Measurements from ENCODE around the gene IL4I1. TPM values are rescaled to one million over a fixed set of nuclear protein-coding genes. Genes with fewer than 3 reads are reported as not detected.

IL4I1 gene
- total RNA-seq, 4 donors from 2014 or later, result 0.56 to 0.91 (median 0.73) TPM

DNA sequence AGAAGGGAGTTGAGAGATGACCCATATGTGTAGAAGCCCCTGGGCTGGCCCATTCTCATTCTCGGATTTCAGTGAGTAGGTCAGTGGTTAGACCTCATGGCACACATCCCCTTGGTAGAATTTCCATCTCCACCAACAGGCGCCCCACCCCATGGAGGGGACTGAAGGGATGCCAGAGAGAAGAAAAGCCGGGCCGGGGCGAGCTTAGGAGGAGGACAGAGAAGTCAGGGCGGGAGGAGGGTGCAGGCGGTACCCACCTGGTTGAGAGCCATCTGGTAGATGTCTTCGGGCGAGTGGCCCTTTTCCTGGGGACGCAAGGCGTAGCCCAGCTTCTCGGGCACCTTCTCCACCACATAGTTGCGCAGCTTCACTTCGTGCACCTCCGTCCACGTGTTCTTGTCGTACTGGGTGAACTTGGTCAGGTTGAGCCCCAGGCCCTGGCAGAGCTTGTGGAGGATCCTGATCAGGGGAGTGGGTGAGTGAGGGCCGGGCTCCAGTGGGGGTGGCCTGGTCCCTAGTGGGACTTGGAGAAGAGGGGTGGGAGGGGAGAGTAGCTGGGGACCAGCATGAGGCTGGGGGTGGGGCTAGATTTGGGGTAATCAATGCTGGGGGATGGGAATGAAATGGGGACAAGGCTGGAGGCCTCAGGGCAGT is 2.5 kb downstream of the IL4I1 start:
- Histone ChIP-seq H3K9me3 (no peaks in the 10 kb centered on the region), H3K27ac (no peak overlapping the region), H3K4me3 (no peak overlapping the region), H3K4me1 (peaks cover 13 to 45% (median 19%) of the 10 kb centered on the region in 3 donors), H3K27me3 (peaks cover 0 to 21% (median 0%) of the 10 kb centered on the region in 4 donors), H3K36me3 (no peaks in the 10 kb centered on the region)
- no peak for DNase-seq
- intact Hi-C loops (cut with DNase I), result no loop called here
- TF ChIP-seq POLR2A (IDR thresholded peaks at IDR 0.05), result no peak
- TF ChIP-seq, protein P1, sequence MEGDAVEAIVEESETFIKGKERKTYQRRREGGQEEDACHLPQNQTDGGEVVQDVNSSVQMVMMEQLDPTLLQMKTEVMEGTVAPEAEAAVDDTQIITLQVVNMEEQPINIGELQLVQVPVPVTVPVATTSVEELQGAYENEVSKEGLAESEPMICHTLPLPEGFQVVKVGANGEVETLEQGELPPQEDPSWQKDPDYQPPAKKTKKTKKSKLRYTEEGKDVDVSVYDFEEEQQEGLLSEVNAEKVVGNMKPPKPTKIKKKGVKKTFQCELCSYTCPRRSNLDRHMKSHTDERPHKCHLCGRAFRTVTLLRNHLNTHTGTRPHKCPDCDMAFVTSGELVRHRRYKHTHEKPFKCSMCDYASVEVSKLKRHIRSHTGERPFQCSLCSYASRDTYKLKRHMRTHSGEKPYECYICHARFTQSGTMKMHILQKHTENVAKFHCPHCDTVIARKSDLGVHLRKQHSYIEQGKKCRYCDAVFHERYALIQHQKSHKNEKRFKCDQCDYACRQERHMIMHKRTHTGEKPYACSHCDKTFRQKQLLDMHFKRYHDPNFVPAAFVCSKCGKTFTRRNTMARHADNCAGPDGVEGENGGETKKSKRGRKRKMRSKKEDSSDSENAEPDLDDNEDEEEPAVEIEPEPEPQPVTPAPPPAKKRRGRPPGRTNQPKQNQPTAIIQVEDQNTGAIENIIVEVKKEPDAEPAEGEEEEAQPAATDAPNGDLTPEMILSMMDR (IDR thresholded peaks at IDR 0.05), result no peak
- 84 to 93% methylated on average over 3 to 16 of the region's 18 CpGs for WGBS, 2 donors

DNA sequence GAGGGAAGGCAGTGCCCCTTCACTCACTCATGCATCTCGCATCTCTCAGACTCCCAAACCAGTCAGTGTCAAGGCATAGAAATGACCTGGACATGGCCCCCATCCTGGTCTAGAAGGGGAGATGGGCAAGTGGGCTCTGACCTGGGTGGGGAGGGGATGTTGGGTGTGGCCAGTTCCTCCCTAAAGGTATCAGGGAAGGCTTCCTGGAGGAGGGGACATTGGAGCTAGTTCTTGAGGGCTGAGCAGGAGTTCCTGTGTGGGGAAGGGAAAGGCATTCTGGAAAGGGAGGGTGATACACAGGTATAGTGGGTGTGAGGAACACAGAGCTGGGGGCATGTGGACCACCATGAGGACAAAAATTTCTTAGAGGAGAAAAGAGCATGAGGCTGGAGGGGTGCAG is 4.0 kb downstream of the IL4I1 start:
- DNase-seq, result no peak
- no peak for TF ChIP-seq POLR2A (IDR thresholded peaks at IDR 0.05)
- TF ChIP-seq, protein P1 (IDR thresholded peaks at IDR 0.05), result no peak
- H3K4me1 ChIP-seq, result peaks cover 13 to 43% (median 18%) of the 10 kb centered on the region in 3 donors
- H3K27ac ChIP-seq, result no peak overlapping the region
- H3K4me3 ChIP-seq, result no peak overlapping the region
- peaks cover 0 to 10% (median 0%) of the 10 kb centered on the region in 3 donors for H3K36me3 ChIP-seq
- H3K9me3 ChIP-seq, result no peaks in the 10 kb centered on the region
- peaks cover 0 to 21% (median 0%) of the 10 kb centered on the region in 4 donors for H3K27me3 ChIP-seq
- WGBS, 2 donors, result 78% methylated on average over 1 of the region's 1 CpG; no CpG with 5 or more reads in 1 of the 2 donors
- intact Hi-C loops (cut with DNase I), result no loop called here

DNA sequence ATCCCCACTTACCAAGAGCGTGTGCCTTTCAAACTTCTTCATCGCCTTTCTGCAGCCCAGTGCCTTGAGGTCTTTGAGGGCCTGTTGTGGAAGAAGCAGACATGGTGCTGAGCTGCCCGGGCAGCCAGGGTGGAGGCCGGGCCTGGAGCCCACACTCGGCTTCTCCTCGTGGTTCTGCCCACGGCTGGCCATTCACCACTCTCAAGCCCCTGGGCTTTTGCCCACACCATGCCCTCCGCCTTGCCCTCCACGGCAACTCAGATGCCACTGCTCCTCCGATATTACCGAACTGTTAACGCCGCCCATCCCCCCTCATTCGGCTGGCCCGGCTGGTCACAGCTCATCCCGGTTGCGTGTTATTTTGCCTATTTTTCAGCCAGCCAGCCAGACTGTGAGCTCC is 5.3 kb downstream of the IL4I1 start:
- WGBS, 2 donors, result 77 to 86% methylated on average over 9 to 16 of the region's 17 CpGs
- Histone ChIP-seq H3K27ac (no peak overlapping the region), H3K4me1 (peaks cover 10 to 35% (median 11%) of the 10 kb centered on the region in 3 donors), H3K36me3 (peaks cover 0 to 23% (median 0%) of the 10 kb centered on the region in 3 donors), H3K4me3 (no peak overlapping the region), H3K9me3 (no peaks in the 10 kb centered on the region), H3K27me3 (peaks cover 0 to 21% (median 0%) of the 10 kb centered on the region in 4 donors)
- intact Hi-C loops (cut with DNase I), result no loop called here
- no peak for DNase-seq
- TF ChIP-seq, protein P1 (IDR thresholded peaks at IDR 0.05), result no peak
- no peak for TF ChIP-seq POLR2A (IDR thresholded peaks at IDR 0.05)

DNA sequence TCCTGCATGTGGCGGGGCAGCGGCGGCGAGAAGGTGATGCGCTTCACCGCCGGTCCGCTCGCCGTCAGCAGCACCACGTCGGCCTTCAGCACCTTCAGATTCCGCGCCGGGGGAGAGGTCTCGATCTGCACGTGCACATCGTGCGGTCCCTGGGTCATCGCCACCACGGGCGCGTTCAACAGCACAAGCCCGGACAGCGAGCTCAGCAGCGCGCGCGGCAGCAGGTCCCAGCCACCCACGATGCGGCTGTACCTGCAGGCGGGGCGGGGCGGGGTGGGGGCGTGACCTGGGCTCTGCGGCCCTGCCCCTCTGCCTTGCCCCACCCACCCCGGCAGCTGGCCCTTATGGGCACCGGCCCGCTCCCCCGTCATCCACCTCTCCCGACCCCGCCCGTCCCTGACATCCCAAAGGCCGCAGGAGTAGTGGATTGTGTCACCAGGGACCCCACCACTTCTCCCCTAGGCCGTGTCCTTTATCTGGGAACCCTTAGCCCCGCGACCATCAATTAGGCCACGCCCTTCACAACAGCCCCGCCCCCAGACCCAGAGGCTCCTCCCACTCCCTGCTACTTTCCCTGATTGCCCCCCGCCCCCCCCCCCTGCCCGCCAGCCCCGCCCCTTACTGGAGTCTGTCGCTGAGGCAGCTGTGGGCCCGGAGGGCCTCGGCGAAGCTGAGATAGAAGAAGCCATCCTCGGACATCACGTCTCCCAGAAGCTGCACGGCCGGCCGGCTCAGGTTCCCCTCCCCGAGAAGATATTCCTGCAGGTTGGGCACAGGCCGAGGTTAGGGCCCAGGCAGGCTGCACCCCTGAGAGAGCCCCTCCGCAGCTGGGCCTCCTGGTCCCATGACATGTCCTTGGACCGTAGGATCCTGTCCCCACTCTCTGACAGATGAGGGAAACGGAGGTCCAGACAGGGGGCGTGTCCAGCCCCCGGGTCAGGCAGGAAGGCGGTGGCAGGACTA is 6.1 kb downstream of the IL4I1 start:
- peak overlapping the region in 1 of 4 donors; percentile 27 for H3K27ac ChIP-seq
- H3K27me3 ChIP-seq, result peaks cover 0 to 21% (median 0%) of the 10 kb centered on the region in 4 donors
- intact Hi-C loops (cut with DNase I), result no loop called here
- TF ChIP-seq POLR2A (IDR thresholded peaks at IDR 0.05), result no peak
- TF ChIP-seq, protein P1 (IDR thresholded peaks at IDR 0.05), result peak in 1 of 6 experiments; percentile 6
- peak overlapping the region; percentile 7 to 61 (median 38) for H3K4me3 ChIP-seq
- DNase-seq, result no peak
- peaks cover 10 to 31% (median 11%) of the 10 kb centered on the region in 3 donors for H3K4me1 ChIP-seq
- no peaks in the 10 kb centered on the region for H3K9me3 ChIP-seq
- 0 to 26% methylated on average over 5 to 12 of the region's 69 CpGs for WGBS, 2 donors
- peaks cover 0 to 30% (median 0%) of the 10 kb centered on the region in 3 donors for H3K36me3 ChIP-seq

Measured in esophagus squamous epithelium (tissue), 5 donors.